Right lung (tissue), 5 donors: ENCODE measurements around the gene FCHO1. TPM values are rescaled to one million over a fixed set of nuclear protein-coding genes. Genes with fewer than 3 reads are reported as not detected.
A peak's percentile ranks its signal among the peaks of the same experiment; 100 is the strongest.
"Not testable (repeated sequence)": the region's sequence is repeated elsewhere in the genome, so short reads cannot be mapped to it uniquely, and the experiment has no call there.

Experiments used
- DNase-seq, 2 donors: peaks; one replicate each; pipeline ENCODE4 v3.0.0-alpha.2; 2013
- polyA plus RNA-seq, 5 donors: library from polyadenylated mRNA; unstranded; fragments of 120-200 nt; gene quantifications; one replicate each; pipeline versions ENCODE4 v1.2.1 to v1.2.3, GENCODE V29; 2013; ENCODE audit warnings: inconsistent platforms in 1 of 5, low replicate concordance in 1 of 5; ENCODE audit not compliant: insufficient read length in 5 of 5, insufficient read depth in 1 of 5

FCHO1 gene
- polyA plus RNA-seq, 5 donors = 0.46 to 1.3 (median 1.2) TPM

- DNase-seq = no peak
These were observed 9.9 kb downstream of the FCHO1 start for GRCh38 chr19:17761148-17761547.

GRCh38 chr19:17762505-17763229, 11.4 kb downstream of the FCHO1 start:
- no peak for DNase-seq

DNA sequence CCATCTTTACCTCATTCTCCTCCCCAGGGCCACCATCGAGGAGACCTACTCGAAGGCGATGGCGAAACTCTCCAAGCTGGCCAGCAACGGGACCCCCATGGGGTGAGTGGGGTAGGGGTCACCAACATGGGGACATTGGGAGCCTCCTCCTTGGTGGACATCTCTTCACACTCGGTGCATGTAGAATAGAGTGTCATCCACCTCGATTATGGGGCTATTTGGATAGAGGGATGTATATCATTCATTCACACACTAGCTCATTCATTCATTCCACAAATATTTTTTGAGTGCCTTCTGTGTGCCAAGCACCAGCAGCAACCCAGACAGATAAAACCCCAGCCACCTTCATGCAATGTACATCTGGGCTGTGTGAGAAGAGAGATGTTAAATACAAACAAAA, 13.1 kb downstream of the FCHO1 start:
- no peak for DNase-seq

DNA sequence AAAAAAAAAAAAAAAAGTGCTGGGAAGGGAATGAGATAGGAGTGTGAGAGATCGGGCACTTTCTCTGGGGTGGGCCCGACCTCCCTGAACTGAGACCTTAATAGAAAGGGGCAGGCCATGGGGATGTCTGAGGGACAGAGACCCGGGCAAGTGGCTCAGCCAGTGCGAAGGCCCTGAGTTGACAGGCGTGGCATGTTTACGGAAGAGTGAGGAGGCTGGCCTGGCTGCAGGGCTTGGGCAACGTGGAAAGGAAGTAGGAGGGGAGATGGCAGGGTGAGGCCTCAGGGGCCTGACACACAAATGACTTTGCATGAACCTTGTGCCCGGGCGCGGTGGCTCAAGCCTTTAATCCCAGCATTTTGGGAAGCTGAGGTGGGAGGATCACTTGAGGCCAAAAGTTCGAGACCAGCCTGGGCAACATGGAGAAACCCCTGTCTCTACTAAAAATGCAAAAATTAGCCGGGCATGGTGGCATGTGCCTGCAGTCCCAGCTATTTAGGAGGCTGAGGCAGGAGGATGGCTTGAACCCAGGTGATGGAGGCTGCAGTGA, 13.9 kb downstream of the FCHO1 start:
- DNase-seq = no peak

- peak; percentile 37 to 55 for DNase-seq
These were observed 15.4 kb downstream of the FCHO1 start for GRCh38 chr19:17766543-17767131.

DNA sequence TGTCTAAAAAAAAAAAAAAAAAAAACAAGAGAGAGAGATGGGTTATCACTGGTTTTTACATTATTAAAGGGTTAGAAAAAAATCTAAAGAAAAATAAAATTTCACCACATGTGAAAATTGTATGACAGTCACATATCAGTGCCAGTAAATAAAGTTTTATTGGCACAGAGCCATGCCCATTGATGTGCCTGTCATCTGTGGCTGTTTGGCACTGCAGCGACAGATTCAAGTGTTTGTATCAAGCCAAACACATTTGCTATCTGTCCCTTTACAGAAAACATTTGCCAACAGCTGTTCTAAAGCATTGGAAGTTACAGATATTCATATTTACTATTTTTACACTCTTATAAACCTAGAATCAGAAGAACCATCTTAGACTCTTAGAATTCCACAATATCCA, 16.3 kb downstream of the FCHO1 start:
- no peak for DNase-seq

- DNase-seq = no peak
These were observed 19.3 kb downstream of the FCHO1 start for GRCh38 chr19:17770613-17771012.

DNA sequence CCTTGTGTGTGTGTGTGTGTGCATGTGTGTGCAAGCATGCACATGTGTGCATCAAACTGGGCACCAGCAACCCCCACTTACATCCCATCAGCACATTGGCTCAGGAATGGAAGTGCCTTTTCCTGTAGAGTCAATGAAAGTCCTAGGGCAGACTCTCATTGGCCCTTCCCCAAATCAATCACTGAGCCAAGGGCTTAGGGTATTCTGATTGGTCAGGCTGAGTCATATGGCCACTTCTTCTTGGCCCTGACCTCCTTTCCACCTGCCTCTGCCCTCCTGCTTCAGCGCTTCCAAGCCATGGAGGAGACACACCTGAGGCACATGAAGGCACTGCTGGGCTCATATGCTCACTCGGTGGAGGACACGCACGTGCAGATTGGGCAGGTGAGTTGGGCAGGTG, 20.9 kb downstream of the FCHO1 start:
- no peak for DNase-seq

- no peak for DNase-seq
These were observed 24.1 kb downstream of the FCHO1 start for GRCh38 chr19:17775245-17775927.

GRCh38 chr19:17775991-17776803, 24.9 kb downstream of the FCHO1 start:
- DNase-seq = no peak

DNA sequence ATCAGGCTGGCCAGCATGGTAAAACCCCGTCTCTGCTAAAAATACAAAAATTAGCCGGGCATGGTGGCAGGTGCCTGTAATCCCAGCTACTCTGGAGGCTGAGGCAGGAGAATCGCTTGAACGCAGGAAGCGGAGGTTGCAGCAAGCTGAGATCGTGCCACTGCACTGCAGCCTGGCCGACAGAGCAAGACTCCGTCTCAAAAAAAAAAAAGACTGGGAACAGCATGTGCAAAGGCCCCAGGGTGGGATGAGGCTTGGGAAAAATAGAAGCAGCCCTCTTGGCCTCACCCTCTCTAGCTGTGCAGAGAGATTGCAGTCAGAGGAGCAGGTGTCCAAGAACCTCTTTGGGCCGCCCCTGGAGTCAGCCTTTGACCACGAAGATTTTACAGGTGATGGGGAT, 26.6 kb downstream of the FCHO1 start:
- DNase-seq = not testable (repeated sequence)

DNA sequence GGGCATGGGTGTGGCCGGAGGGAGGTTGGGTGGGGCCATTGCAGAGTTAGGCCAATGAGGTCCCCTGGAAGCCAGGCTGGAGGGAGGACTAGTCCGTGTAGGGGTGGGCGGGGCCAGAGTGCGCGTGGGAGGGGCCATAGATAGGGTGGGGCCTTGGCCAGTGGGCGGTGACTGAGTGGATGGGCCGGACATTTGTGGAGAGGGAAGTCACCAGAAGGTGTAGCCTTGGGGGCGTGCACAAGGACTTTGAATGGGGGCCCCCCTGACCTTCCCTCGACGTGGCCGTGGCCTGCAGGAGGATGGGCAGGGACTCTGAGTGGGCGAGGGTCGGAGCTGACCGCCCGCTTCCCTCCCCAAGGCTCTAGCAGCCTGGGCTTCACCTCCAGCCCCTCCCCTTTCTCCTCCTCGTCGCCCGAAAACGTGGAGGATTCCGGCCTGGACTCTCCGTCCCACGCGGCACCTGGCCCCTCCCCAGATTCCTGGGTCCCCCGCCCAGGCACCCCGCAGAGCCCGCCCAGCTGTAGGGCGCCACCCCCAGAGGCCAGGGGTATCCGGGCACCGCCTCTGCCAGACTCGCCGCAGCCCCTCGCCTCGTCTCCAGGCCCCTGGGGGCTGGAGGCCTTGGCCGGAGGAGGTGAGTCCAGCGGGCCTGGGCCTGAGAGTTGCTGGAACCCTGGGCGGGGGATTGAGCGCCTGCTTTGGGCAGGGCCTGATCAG, 27.1 kb downstream of the FCHO1 start:
- no peak for DNase-seq

DNA sequence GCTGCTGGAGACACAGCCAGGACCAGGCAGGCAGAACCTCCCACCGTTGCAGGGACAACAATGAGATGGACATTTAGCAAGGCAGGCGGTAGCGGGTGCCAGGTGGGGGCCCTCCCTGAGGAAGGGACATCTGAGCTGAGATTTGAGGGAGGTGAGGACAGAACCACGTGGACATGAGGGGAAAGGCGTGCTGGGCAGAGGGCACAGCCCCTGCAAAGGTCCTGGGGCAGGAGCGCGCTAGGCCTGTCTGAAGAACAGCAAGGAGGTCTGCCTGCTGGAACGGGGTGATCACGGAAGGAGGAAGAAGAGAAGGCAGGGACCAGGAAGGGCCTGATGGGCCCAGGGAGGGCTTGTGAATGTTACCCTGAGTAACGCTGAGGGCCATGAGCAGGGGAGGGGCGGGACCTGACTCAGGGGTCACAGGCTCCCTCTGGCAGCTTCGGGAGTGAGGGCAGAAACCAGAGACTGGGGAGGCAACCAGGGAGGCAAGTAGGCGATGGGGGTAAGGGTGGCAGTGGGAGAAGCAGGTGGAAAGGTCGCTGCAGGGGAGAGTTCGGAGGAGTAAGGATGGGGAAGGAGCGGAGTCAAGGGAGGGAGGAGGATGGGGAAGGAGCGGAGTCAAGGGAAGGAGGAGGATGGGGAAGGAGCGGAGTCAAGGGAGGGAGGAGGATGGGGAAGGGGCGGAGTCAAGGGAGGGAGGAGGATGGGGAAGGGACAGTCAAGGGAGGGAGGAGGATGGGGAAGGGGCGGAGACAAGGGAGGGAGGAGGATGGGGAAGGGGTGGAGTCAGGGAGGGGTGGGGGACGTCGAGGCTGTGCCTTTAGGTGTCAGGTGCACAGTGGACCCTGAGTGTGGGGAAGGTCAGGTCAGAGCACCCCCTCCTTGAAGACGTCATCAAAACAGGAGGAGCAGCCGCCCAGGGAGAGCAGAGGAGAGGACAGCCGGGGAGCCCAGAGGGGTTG, 28.0 kb downstream of the FCHO1 start:
- no peak for DNase-seq

- DNase-seq = no peak
These were observed 29.5 kb downstream of the FCHO1 start for GRCh38 chr19:17780781-17781180.

DNA sequence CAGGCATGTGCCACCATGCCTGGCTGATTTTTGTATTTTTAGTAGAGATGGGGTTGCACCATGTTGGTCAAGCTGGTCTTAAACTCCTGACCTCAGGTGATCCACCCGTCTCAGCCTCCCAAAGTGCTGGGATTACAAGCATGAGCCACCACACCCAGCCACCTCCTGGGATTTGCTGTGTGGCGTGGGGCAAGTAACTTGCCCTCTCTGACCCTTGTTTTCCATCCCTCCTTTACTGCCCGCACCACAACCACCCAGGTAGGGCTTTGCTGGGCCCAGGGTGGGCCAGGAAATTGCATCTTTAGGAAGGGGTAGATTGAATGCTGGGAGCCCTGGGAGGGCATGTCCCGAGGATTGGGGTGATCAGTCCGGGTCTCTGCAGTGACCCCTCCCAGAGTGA, 32.4 kb downstream of the FCHO1 start:
- DNase-seq = not testable (repeated sequence)

DNA sequence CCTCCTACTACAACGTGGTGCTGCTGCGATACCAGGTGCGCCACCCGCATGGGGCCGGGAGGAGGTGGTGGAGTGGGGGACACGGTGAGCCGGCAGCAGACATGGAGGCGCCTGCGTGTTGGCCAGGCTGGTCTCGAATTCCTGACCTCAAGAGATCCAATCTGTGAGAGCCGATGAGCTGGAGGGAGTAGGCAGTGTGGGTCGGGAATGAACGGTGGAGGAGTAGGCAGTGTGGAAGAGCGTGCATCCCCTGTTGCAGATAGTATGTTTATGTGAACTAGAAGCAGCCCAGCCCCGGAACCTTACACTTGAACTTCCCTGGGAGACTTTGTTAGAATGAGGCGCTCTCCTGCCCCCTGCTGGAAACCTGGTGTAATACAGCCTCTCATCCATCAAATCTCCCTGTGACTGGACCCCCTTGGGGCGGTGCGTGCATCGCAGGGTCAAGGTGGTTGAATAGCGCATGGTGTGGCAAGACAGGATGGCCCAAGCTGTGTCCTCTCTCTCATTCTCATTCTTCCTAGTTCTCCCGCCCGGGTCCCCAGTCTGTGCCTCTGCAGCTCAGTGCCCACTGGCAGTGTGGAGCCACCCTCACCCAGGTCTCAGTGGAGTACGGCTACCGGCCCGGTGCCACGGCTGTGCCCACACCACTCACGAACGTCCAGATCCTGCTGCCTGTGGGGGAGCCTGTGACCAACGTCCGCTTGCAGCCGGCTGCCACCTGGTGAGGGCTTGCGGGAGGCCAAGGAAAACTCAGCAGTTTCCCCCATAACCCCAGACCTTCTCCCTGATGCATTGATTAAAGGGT, 33.1 kb downstream of the FCHO1 start:
- DNase-seq = peak; percentile 29 to 40

- no peak for DNase-seq
These were observed 36.1 kb downstream of the FCHO1 start for GRCh38 chr19:17787274-17787913.

GRCh38 chr19:17788632-17789031, 37.4 kb downstream of the FCHO1 start:
- no peak for DNase-seq
